ENCODE results near the gene BBS9. TPM values are rescaled to one million over a fixed set of nuclear protein-coding genes. Genes with fewer than 3 reads are reported as not detected.
"Not testable (repeated sequence)": the region's sequence is repeated elsewhere in the genome, so short reads cannot be mapped to it uniquely, and the experiment has no call there.

Gene BBS9
- total RNA-seq, 4 donors from 2014 or later, result 8.6 to 22.5 (median 15.8) TPM

DNA sequence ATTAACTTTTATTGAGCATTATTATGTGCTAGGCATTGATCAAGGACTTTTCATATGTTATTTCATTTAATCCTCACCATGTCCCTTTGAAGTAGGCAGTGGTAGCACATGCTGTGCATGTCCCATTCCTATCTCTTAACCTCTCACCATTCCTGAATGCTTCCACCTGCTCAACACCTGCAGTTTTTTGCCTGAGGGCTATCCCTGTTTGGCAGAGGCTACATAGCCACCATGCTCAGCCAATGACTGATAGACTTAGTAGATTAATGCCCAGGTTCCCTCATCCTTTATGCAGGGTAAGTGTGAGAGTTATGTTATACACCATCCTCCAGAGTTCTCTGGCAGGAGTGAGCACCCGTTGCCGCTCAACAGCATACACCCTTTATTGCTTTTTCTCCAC, 387.8 kb downstream of the BBS9 start:
- Histone ChIP-seq H3K27me3 (no peaks in the 10 kb centered on the region), H3K36me3 (no peaks in the 10 kb centered on the region), H3K4me1 (no peaks in the 10 kb centered on the region), H3K4me3 (no peak overlapping the region), H3K27ac (no peak overlapping the region), H3K9me3 (no peaks in the 10 kb centered on the region)
- in situ Hi-C loops (cut with MboI; ENCODE audit: low pct_ligation_motif_present in 1 of 4, low pct_unique_long_range_greater_than_20kb in 1 of 4, low sequenced_read_pairs in 3 of 4) (no loop called here), intact Hi-C loops (cut with DNase I; ENCODE audit: low total_unique reads) (no loop called here)
- no peak for TF ChIP-seq POLR2AphosphoS5 (IDR thresholded peaks at IDR 0.05)
- no peak for TF ChIP-seq POLR2A (IDR thresholded peaks at IDR 0.05)
- TF ChIP-seq, protein P1, sequence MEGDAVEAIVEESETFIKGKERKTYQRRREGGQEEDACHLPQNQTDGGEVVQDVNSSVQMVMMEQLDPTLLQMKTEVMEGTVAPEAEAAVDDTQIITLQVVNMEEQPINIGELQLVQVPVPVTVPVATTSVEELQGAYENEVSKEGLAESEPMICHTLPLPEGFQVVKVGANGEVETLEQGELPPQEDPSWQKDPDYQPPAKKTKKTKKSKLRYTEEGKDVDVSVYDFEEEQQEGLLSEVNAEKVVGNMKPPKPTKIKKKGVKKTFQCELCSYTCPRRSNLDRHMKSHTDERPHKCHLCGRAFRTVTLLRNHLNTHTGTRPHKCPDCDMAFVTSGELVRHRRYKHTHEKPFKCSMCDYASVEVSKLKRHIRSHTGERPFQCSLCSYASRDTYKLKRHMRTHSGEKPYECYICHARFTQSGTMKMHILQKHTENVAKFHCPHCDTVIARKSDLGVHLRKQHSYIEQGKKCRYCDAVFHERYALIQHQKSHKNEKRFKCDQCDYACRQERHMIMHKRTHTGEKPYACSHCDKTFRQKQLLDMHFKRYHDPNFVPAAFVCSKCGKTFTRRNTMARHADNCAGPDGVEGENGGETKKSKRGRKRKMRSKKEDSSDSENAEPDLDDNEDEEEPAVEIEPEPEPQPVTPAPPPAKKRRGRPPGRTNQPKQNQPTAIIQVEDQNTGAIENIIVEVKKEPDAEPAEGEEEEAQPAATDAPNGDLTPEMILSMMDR (IDR thresholded peaks at IDR 0.05), result no peak
- no peak for TF ChIP-seq EP300 (IDR thresholded peaks at IDR 0.05; ENCODE audit: low read depth)
- no peak for DNase-seq
- 93 to 94% methylated on average over 2 of the region's 2 CpGs for WGBS, 2 donors (ENCODE audit: low coverage in 1 of 2)

GRCh38 chr7:33527008-33527407, 397.6 kb downstream of the BBS9 start:
- H3K36me3 ChIP-seq; H3K4me3 ChIP-seq; H3K9me3 ChIP-seq; H3K27ac ChIP-seq; H3K27me3 ChIP-seq; intact Hi-C loops (cut with DNase I; ENCODE audit: low total_unique reads); DNase-seq; H3K4me1 ChIP-seq; in situ Hi-C loops (cut with MboI; ENCODE audit: low pct_ligation_motif_present in 1 of 4, low pct_unique_long_range_greater_than_20kb in 1 of 4, low sequenced_read_pairs in 3 of 4): not testable (repeated sequence)
- 61% methylated on average over 7 of the region's 9 CpGs; no CpG with 5 or more reads in 1 of the 2 donors for WGBS, 2 donors (ENCODE audit: low coverage in 1 of 2)

DNA sequence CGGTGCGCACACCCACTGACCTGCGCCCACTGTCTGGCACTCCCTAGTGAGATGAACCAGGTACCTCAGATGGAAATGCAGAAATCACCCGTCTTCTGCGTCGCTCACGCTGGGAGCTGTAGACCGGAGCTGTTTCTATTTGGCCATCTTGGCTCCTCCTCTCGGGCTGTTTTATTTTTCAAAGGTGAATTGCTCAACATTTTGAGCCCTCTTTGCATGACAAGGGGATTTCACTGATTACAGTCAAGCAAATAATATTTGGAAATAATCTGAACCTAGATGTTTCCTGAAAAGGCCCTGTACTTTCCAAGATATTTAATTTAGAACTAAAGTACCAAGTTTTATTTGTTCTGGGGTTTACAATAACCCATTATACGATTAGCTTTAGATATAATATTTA, 398.2 kb downstream of the BBS9 start:
- H3K36me3 ChIP-seq; H3K4me3 ChIP-seq; in situ Hi-C loops (cut with MboI; ENCODE audit: low pct_ligation_motif_present in 1 of 4, low pct_unique_long_range_greater_than_20kb in 1 of 4, low sequenced_read_pairs in 3 of 4); H3K9me3 ChIP-seq; H3K4me1 ChIP-seq; intact Hi-C loops (cut with DNase I; ENCODE audit: low total_unique reads); DNase-seq; H3K27ac ChIP-seq; H3K27me3 ChIP-seq: not testable (repeated sequence)
- 36 to 68% methylated on average over 4 to 7 of the region's 10 CpGs for WGBS, 2 donors (ENCODE audit: low coverage in 1 of 2)

DNA sequence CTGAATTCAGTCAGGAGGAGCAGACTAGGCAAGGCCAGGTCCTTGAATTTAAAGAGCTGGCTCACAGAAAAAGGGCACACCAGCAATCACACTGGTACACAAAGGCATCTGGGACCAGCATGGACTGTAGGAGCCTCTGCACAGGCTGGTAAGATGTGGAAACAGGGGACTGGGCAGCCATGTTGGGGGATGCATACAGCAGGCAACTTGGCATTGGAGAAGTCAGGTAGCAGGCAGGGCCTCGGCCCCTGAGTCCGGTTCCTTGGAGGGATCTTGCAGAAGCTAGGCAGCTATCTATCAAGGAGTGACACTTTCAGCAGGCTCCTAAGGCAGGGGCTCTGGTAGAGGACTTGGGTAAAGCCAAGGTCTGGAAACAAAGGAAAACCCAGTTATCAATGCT, 399.7 kb downstream of the BBS9 start:
- intact Hi-C loops (cut with DNase I; ENCODE audit: low total_unique reads) (no loop called here), in situ Hi-C loops (cut with MboI; ENCODE audit: low pct_ligation_motif_present in 1 of 4, low pct_unique_long_range_greater_than_20kb in 1 of 4, low sequenced_read_pairs in 3 of 4) (no loop called here)
- Histone ChIP-seq H3K9me3 (no peaks in the 10 kb centered on the region), H3K36me3 (no peaks in the 10 kb centered on the region), H3K27me3 (no peaks in the 10 kb centered on the region), H3K4me1 (no peaks in the 10 kb centered on the region), H3K27ac (no peak overlapping the region), H3K4me3 (no peak overlapping the region)
- DNase-seq, result no peak
- 97% methylated on average over 2 of the region's 2 CpGs; no CpG with 5 or more reads in 1 of the 2 donors for WGBS, 2 donors (ENCODE audit: low coverage in 1 of 2)
- TF ChIP-seq POLR2A (IDR thresholded peaks at IDR 0.05) (no peak), POLR2AphosphoS5 (IDR thresholded peaks at IDR 0.05) (no peak), EP300 (IDR thresholded peaks at IDR 0.05; ENCODE audit: low read depth) (no peak)
- TF ChIP-seq, protein P1 (IDR thresholded peaks at IDR 0.05), result no peak

GRCh38 chr7:33530664-33531063, 401.3 kb downstream of the BBS9 start:
- no peak overlapping the region for H3K4me3 ChIP-seq
- in situ Hi-C loops (cut with MboI; ENCODE audit: low pct_ligation_motif_present in 1 of 4, low pct_unique_long_range_greater_than_20kb in 1 of 4, low sequenced_read_pairs in 3 of 4), result no loop called here
- no peak overlapping the region for H3K27ac ChIP-seq
- H3K9me3 ChIP-seq, result no peaks in the 10 kb centered on the region
- no peaks in the 10 kb centered on the region for H3K27me3 ChIP-seq
- intact Hi-C loops (cut with DNase I; ENCODE audit: low total_unique reads), result no loop called here
- no peaks in the 10 kb centered on the region for H3K4me1 ChIP-seq
- TF ChIP-seq, protein P1 (IDR thresholded peaks at IDR 0.05), result no peak
- no peak for TF ChIP-seq POLR2A (IDR thresholded peaks at IDR 0.05)
- no peak for TF ChIP-seq EP300 (IDR thresholded peaks at IDR 0.05; ENCODE audit: low read depth)
- no peak for TF ChIP-seq POLR2AphosphoS5 (IDR thresholded peaks at IDR 0.05)
- no peak for DNase-seq
- no peaks in the 10 kb centered on the region for H3K36me3 ChIP-seq
- 100% methylated on average over 1 of the region's 1 CpG for WGBS, 2 donors (ENCODE audit: low coverage in 1 of 2)
